WTC11 (cell line): ENCODE data around the gene GLRA3. TPM values are rescaled to one million over a fixed set of nuclear protein-coding genes. Genes with fewer than 3 reads are reported as not detected.

Experiments
- ATAC-seq: fragments of 200-7000 bp; cut with Tn5 transposase; 2 replicates; pipeline ENCODE4 v1.10.0; 2021; ENCODE audit warnings: mild to moderate bottlenecking, moderate library complexity
- CTCF ChIA-PET: fragments of 300-600 bp; sonication (Branson Sonifier 250); formaldehyde crosslinking; loops from one replicate; lab custom pipeline; 2021; ENCODE audit warnings: antibody characterized with exemption; lab: Charles Lee
- POLR2A ChIA-PET: fragments of 350-600 bp; sonication (Branson Sonifier 250); formaldehyde crosslinking; loops from one replicate; lab custom pipeline; 2021; ENCODE audit warnings: antibody characterized with exemption; lab: Charles Lee
- DNase-seq: peaks from one replicate; pipeline ENCODE4 v3.0.0; 2021; ENCODE audit warnings: low spot score
- H3K27ac Mint-ChIP-seq: 2 replicates; pipeline ENCODE4 v1.8.0; 2021; ENCODE audit warnings: mixed read lengths
- H3K27me3 Mint-ChIP-seq: 2 replicates; pipeline ENCODE4 v1.8.0; 2021; ENCODE audit warnings: low read depth, mild to moderate bottlenecking, moderate library complexity, mixed read lengths
- H3K36me3 Mint-ChIP-seq: 2 replicates; pipeline ENCODE4 v1.8.0; 2021; ENCODE audit warnings: mixed read lengths
- H3K4me1 Mint-ChIP-seq: 2 replicates; pipeline ENCODE4 v1.8.0; 2022; ENCODE audit warnings: mixed read lengths
- H3K4me3 Mint-ChIP-seq: 2 replicates; pipeline ENCODE4 v1.8.0; 2021; ENCODE audit warnings: mild to moderate bottlenecking, moderate library complexity, mixed read lengths
- H3K9me3 Mint-ChIP-seq: 2 replicates; pipeline ENCODE4 v1.8.0; 2021; ENCODE audit warnings: mixed read lengths
- CREM ChIP-seq: sonication (generic); formaldehyde crosslinking; IDR thresholded peaks from 2 replicates; pipeline ENCODE4 v1.8.1; 2022; ENCODE audit warnings: mild to moderate bottlenecking, missing genetic modification reagents, moderate library complexity
- EMX1 ChIP-seq: fragments of 250-450 bp; sonication (Bioruptor Pico); IDR thresholded peaks from 2 replicates; pipeline ENCODE4 v1.8.0; 2021; ENCODE audit warnings: mild to moderate bottlenecking
- ESRRA ChIP-seq: sonication (generic); formaldehyde crosslinking; IDR thresholded peaks from 2 replicates; pipeline ENCODE4 v1.8.1; 2022; ENCODE audit warnings: mild to moderate bottlenecking, missing genetic modification reagents, borderline replicate concordance
- ETV6 ChIP-seq: sonication (generic); formaldehyde crosslinking; IDR thresholded peaks from 2 replicates; pipeline ENCODE4 v1.8.1; 2022; ENCODE audit warnings: mild to moderate bottlenecking, missing genetic modification reagents
- FOXJ3 ChIP-seq: sonication (generic); formaldehyde crosslinking; IDR thresholded peaks from 2 replicates; pipeline ENCODE4 v1.9.0; 2021; ENCODE audit warnings: missing genetic modification reagents, mild to moderate bottlenecking, borderline replicate concordance
- FOXP1 ChIP-seq: sonication (generic); formaldehyde crosslinking; IDR thresholded peaks from 2 replicates; pipeline ENCODE4 v1.8.0; 2022; ENCODE audit warnings: missing genetic modification reagents, mild to moderate bottlenecking, moderate library complexity, borderline replicate concordance
- IRF2 ChIP-seq: sonication (generic); formaldehyde crosslinking; IDR thresholded peaks from 2 replicates; pipeline ENCODE4 v1.8.0; 2022; ENCODE audit warnings: low read depth, missing genetic modification reagents, borderline replicate concordance
- JAZF1 ChIP-seq: fragments of 250-450 bp; sonication (Bioruptor Pico); IDR thresholded peaks from 2 replicates; pipeline ENCODE4 v1.9.0; 2021; ENCODE audit warnings: moderate library complexity, mild to moderate bottlenecking, inconsistent platforms
- KAT7 ChIP-seq: sonication (generic); formaldehyde crosslinking; IDR thresholded peaks from 2 replicates; pipeline ENCODE4 v1.8.1; 2023; ENCODE audit warnings: missing genetic modification reagents, mild to moderate bottlenecking, borderline replicate concordance
- OVOL2 ChIP-seq: fragments of 250-450 bp; sonication (Bioruptor Pico); IDR thresholded peaks from 2 replicates; pipeline ENCODE4 v1.9.0; 2021; ENCODE audit warnings: mild to moderate bottlenecking, borderline replicate concordance
- ZNF121 ChIP-seq: sonication (generic); formaldehyde crosslinking; IDR thresholded peaks from 2 replicates; pipeline ENCODE4 v1.8.0; 2023; ENCODE audit warnings: missing genetic modification reagents
- ZNF138 ChIP-seq: sonication (generic); formaldehyde crosslinking; conservative IDR thresholded peaks from 2 replicates; pipeline ENCODE4 v1.8.1; 2022; ENCODE audit warnings: mild to moderate bottlenecking, moderate library complexity, missing genetic modification reagents
- ZNF671 ChIP-seq: fragments of 250-450 bp; sonication (Bioruptor Pico); IDR thresholded peaks from 2 replicates; pipeline ENCODE4 v1.8.0; 2021; ENCODE audit warnings: mild to moderate bottlenecking
- total RNA-seq: library from RNA; stranded (reverse); gene quantifications from 3 replicates; pipeline ENCODE4 v1.2.3, GENCODE V29; 2021
- TF ChIP-seq, protein P1 (sequence below): sonication (generic); formaldehyde crosslinking; IDR thresholded peaks from 2 replicates; pipeline ENCODE4 v1.8.1; 2023; ENCODE audit warnings: mild to moderate bottlenecking, missing genetic modification reagents, borderline replicate concordance
- TF ChIP-seq, protein P2 (sequence below): fragments of 250-450 bp; sonication (Bioruptor Pico); IDR thresholded peaks from 2 replicates; pipeline ENCODE4 v1.9.0; 2021; ENCODE audit warnings: moderate library complexity, mild to moderate bottlenecking, inconsistent platforms, borderline replicate concordance
- TF ChIP-seq, protein P3 (sequence below): sonication (generic); formaldehyde crosslinking; IDR thresholded peaks from 2 replicates; pipeline ENCODE4 v1.8.1; 2022; ENCODE audit warnings: low read depth, missing genetic modification reagents, borderline replicate concordance
- TF ChIP-seq, protein P4 (sequence below): sonication (generic); formaldehyde crosslinking; IDR thresholded peaks from 2 replicates; pipeline ENCODE4 v1.8.1; 2022; ENCODE audit warnings: missing genetic modification reagents, borderline replicate concordance
- TF ChIP-seq, protein P5 (sequence below): sonication (generic); formaldehyde crosslinking; IDR thresholded peaks from 2 replicates; pipeline ENCODE4 v1.8.0; 2022; ENCODE audit warnings: mild to moderate bottlenecking, missing genetic modification reagents
- TF ChIP-seq, protein P6 (sequence below): sonication (generic); formaldehyde crosslinking; IDR thresholded peaks from 2 replicates; pipeline ENCODE4 v1.8.0; 2022; ENCODE audit warnings: mild to moderate bottlenecking, missing genetic modification reagents
- TF ChIP-seq, protein P7 (sequence below): sonication (generic); formaldehyde crosslinking; IDR thresholded peaks from 2 replicates; pipeline ENCODE4 v1.8.0; 2022; ENCODE audit warnings: mild to moderate bottlenecking, missing genetic modification reagents

GLRA3 gene
- total RNA-seq, 1 experiment from 2014 or later, result 0.15 TPM

DNA sequence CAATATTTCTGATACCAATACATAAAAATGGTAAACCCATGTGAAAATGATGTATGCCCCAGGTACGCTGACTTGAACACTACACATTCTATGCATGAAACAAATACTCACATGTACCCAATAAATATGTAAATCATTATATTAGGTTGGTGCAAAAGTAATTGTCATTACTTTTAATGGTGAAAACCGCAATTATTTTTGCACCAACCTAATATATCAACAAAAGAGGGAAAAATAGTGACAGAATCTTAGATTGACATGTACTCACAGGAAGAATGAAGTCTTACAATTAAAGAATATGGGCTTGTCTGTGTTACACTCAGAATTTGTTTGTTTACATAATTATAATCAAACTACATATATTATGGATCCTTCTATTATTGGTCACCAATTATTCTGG is 82.3 kb downstream of the GLRA3 start (continued):
- TF ChIP-seq, protein P1, sequence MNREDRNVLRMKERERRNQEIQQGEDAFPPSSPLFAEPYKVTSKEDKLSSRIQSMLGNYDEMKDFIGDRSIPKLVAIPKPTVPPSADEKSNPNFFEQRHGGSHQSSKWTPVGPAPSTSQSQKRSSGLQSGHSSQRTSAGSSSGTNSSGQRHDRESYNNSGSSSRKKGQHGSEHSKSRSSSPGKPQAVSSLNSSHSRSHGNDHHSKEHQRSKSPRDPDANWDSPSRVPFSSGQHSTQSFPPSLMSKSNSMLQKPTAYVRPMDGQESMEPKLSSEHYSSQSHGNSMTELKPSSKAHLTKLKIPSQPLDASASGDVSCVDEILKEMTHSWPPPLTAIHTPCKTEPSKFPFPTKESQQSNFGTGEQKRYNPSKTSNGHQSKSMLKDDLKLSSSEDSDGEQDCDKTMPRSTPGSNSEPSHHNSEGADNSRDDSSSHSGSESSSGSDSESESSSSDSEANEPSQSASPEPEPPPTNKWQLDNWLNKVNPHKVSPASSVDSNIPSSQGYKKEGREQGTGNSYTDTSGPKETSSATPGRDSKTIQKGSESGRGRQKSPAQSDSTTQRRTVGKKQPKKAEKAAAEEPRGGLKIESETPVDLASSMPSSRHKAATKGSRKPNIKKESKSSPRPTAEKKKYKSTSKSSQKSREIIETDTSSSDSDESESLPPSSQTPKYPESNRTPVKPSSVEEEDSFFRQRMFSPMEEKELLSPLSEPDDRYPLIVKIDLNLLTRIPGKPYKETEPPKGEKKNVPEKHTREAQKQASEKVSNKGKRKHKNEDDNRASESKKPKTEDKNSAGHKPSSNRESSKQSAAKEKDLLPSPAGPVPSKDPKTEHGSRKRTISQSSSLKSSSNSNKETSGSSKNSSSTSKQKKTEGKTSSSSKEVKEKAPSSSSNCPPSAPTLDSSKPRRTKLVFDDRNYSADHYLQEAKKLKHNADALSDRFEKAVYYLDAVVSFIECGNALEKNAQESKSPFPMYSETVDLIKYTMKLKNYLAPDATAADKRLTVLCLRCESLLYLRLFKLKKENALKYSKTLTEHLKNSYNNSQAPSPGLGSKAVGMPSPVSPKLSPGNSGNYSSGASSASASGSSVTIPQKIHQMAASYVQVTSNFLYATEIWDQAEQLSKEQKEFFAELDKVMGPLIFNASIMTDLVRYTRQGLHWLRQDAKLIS (CRISPR knock-in tag), result no peak
- TF ChIP-seq KAT7 (CRISPR knock-in tag) (no peak), OVOL2 (CRISPR knock-in tag) (no peak), ETV6 (CRISPR knock-in tag) (no peak), CREM (CRISPR knock-in tag) (no peak), ZNF138 (CRISPR knock-in tag) (no peak)
- TF ChIP-seq, protein P2, sequence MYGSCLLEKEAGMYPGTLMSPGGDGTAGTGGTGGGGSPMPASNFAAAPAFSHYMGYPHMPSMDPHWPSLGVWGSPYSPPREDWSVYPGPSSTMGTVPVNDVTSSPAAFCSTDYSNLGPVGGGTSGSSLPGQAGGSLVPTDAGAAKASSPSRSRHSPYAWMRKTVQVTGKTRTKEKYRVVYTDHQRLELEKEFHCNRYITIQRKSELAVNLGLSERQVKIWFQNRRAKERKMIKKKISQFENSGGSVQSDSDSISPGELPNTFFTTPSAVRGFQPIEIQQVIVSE, result no peak
- TF ChIP-seq, protein P3, sequence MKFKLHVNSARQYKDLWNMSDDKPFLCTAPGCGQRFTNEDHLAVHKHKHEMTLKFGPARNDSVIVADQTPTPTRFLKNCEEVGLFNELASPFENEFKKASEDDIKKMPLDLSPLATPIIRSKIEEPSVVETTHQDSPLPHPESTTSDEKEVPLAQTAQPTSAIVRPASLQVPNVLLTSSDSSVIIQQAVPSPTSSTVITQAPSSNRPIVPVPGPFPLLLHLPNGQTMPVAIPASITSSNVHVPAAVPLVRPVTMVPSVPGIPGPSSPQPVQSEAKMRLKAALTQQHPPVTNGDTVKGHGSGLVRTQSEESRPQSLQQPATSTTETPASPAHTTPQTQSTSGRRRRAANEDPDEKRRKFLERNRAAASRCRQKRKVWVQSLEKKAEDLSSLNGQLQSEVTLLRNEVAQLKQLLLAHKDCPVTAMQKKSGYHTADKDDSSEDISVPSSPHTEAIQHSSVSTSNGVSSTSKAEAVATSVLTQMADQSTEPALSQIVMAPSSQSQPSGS, result no peak
- TF ChIP-seq, protein P4, sequence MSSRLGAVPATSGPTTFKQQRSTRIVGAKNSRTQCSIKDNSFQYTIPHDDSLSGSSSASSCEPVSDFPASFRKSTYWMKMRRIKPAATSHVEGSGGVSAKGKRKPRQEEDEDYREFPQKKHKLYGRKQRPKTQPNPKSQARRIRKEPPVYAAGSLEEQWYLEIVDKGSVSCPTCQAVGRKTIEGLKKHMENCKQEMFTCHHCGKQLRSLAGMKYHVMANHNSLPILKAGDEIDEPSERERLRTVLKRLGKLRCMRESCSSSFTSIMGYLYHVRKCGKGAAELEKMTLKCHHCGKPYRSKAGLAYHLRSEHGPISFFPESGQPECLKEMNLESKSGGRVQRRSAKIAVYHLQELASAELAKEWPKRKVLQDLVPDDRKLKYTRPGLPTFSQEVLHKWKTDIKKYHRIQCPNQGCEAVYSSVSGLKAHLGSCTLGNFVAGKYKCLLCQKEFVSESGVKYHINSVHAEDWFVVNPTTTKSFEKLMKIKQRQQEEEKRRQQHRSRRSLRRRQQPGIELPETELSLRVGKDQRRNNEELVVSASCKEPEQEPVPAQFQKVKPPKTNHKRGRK (CRISPR knock-in tag), result no peak

DNA sequence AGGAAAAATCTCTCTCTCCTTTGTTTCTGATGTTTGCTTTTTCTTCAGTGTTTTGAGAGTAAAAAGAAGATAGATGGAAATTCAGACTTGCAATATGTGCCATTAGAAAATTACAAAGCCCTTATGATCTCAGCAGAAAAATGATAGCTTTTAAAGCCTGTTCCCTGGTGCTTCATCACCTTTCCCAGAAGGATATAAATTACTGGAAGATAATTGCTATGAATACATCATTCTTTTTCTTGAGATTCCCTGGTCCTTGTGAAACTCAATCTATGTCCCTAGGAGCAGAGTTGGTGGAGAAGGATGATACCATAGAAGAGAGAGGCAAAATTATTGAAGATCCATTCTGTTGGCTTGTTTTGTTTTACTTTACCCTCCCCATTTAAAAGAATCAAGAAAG is 86.5 kb downstream of the GLRA3 start:
- ATAC-seq, result no peak
- Mint-ChIP-seq H3K4me1 (0 out of 2 replicates have a peak, but pooled peaks cover 5% of the 10 kb centered on the region), H3K4me3 (no peak overlapping the region), H3K27ac (no peak overlapping the region), H3K36me3 (no peaks in the 10 kb centered on the region), H3K27me3 (no peaks in the 10 kb centered on the region), H3K9me3 (peaks cover 27% of the 10 kb centered on the region)
- ChIA-PET CTCF (no interaction called here), POLR2A (no interaction called here)
- TF ChIP-seq EMX1 (CRISPR knock-in tag), result no peak
- TF ChIP-seq FOXP1, result no peak
- TF ChIP-seq ZNF671 (CRISPR knock-in tag), result no peak
- no peak for DNase-seq

DNA sequence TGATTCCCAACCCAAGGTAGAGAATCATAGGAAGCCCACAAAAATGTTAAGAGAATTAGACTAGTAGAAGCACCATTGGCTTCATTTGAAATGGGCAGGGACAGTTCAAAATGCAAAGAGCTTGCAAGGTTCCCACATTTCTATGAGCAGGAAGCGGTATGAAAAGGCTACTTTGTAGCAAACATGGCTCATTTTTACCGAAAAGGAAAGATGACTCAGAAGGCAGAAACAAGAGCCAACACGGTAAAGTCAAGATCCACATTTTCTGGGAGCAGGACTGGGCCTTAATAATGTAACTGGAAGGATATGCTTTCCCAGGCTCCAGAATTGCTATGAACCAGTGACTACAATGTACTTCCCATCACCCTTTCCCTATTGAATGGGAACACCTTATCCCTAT is 89.5 kb downstream of the GLRA3 start:
- H3K36me3 Mint-ChIP-seq, result no peaks in the 10 kb centered on the region
- ChIA-PET CTCF (interaction anchor here (1.9 kb wide), 1 partner anchor 24 kb away, joined by 4 read pairs; no protein-coding TSS in a partner anchor), POLR2A (no interaction called here)

More for the DNA sequence above, 89.5 kb downstream of the GLRA3 start:
- H3K4me3 Mint-ChIP-seq, result no peak overlapping the region
- H3K9me3 Mint-ChIP-seq, result peaks cover 11% of the 10 kb centered on the region
- ATAC-seq (no peak), DNase-seq (no peak)
- H3K27me3 Mint-ChIP-seq, result no peaks in the 10 kb centered on the region
- H3K4me1 Mint-ChIP-seq, result 0 out of 2 replicates have a peak, but pooled peaks cover 5% of the 10 kb centered on the region
- TF ChIP-seq ZNF121 (no peak), ESRRA (no peak), IRF2 (CRISPR knock-in tag) (no peak), JAZF1 (CRISPR knock-in tag) (no peak), FOXJ3 (CRISPR knock-in tag) (no peak)
- TF ChIP-seq, protein P5, sequence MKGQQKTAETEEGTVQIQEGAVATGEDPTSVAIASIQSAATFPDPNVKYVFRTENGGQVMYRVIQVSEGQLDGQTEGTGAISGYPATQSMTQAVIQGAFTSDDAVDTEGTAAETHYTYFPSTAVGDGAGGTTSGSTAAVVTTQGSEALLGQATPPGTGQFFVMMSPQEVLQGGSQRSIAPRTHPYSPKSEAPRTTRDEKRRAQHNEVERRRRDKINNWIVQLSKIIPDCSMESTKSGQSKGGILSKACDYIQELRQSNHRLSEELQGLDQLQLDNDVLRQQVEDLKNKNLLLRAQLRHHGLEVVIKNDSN (CRISPR knock-in tag), result no peak
- TF ChIP-seq, protein P6, sequence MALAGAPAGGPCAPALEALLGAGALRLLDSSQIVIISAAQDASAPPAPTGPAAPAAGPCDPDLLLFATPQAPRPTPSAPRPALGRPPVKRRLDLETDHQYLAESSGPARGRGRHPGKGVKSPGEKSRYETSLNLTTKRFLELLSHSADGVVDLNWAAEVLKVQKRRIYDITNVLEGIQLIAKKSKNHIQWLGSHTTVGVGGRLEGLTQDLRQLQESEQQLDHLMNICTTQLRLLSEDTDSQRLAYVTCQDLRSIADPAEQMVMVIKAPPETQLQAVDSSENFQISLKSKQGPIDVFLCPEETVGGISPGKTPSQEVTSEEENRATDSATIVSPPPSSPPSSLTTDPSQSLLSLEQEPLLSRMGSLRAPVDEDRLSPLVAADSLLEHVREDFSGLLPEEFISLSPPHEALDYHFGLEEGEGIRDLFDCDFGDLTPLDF (CRISPR knock-in tag), result no peak
- TF ChIP-seq, protein P7, sequence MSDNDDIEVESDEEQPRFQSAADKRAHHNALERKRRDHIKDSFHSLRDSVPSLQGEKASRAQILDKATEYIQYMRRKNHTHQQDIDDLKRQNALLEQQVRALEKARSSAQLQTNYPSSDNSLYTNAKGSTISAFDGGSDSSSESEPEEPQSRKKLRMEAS, result no peak
- H3K27ac Mint-ChIP-seq, result no peak overlapping the region
